Fibroblast of skin of left quadriceps (primary cell): ENCODE measurements around the gene CRAT.
A peak's percentile ranks its signal among the peaks of the same experiment; 100 is the strongest.

Experiments used
- DNase-seq, 2 experiments: peaks; one replicate each; pipeline ENCODE4 v3.0.0-alpha.2; 2013; ENCODE audit warnings: low read depth in 2 of 2

Gene CRAT

GRCh38 chr9:129110740-129111527 lies at the start of gene CRAT, which contains the start of gene PTPA:
Gene CRAT, minus strand, starts transcription at chr9:129110793. Its CDS starts 284 bp downstream, at chr9:129110509.
Gene PTPA, plus strand, starts transcription at chr9:129111415. Its CDS starts 186 bp downstream, at chr9:129111601.
- DNase-seq, result peak; percentile 78

- no peak for DNase-seq
Measured at GRCh38 chr9:129156163-129156562, 45.6 kb upstream of the CRAT start.

DNA sequence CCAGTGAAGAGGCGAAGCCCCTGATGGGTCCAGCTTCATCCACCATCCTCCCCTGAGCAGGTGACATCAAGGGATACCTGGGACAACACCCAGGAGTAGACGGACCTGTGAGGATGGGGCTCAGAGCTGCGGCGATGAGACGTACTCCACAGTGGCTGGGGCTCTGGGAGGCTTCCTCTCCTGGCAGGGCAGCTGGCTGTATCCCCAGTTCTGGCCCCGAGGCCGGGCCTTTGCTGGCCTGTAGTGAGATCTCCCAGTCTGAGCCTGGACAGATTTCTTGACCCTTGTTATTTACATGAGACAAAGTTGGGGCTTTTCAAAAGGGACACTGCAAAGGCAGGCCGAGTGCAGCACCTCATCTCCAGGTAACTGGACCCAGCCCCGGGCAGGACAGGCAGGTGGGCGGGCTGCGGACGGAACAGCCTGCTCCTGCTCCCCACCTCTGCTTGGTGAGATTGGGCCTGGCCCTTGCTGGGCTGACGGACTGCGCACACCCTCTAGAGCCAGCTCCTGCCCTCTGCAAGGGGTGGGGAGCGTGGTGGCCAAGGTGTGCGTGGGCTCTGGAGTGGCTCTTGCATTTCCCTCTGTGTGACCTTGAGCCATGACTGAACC lies 44.4 kb upstream of the CRAT start:
- no peak for DNase-seq

- no peak for DNase-seq
Measured at GRCh38 chr9:129151469-129151868, 40.9 kb upstream of the CRAT start.

DNA sequence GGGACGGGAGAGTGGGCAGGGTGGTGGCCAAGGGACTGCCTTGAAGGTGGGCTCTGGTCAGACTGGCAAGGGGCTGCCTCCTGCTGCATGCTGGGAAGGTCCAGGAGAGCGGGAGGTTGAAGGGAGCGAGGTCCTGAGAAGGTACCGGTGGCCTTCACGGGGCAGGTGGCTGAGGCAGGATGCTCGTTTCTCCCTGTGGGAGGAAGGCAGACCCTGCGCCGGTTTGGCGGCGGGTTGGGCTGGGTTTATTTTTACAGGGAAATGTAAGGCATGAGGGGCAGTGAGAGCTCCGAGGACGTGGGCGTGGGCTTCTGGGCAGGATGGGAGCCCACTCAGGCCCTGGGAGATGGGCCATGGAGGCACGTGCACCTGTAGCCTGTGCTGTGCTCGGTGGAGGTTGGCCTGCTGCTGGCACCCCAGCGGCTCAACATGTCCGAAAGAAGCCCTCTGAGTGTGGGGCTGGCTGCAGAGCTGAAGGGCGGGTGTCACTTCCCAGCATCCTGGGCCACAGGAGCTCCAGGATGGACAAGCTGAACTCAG lies 40.1 kb upstream of the CRAT start:
- DNase-seq, result no peak

DNA sequence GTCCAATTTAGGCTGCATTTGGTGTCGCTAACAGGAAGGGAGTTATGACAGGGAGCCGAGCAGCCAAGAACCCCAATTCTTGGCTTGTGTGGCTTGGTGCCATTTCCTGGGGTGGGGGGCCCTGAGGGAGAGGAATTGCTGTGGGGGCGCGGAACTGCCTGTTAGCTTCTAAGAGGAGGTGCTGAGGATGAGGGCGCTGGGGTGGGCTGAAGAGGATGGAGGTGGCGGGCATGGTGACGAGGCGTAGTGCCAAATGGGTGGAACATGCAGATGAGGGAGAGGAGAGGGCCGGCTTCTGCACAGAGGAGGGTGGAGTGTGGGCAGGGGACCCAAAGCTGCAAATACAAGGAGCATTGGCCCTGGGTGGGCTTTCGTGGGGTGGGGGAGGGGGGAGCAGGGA lies 39.5 kb upstream of the CRAT start:
- DNase-seq, result no peak

DNA sequence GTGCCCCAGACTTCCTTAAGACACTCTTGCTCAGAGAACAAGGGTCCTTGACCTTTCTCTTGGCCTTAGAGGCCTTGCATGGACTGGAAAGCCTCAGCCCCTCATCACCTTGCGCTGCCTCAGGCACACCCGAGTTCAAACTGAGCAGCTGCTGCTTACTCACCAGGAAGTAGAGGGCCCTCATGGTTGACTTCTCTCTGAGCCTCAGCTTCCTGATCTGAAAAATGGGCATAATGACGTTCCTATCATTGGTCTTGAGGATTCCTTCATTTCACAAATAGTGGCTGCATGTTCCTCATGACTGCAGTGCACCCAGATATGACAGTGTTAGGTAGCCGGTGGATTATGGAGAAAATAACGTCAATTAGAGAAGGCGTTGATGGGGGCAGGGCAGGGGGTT lies 38.8 kb upstream of the CRAT start:
- DNase-seq, result no peak

GRCh38 chr9:129148463-129149204 lies 38.0 kb upstream of the CRAT start:
- no peak for DNase-seq

- peak in 1 of 2 experiments; percentile 63 for DNase-seq
Measured at GRCh38 chr9:129146441-129146941, 35.9 kb upstream of the CRAT start.

DNA sequence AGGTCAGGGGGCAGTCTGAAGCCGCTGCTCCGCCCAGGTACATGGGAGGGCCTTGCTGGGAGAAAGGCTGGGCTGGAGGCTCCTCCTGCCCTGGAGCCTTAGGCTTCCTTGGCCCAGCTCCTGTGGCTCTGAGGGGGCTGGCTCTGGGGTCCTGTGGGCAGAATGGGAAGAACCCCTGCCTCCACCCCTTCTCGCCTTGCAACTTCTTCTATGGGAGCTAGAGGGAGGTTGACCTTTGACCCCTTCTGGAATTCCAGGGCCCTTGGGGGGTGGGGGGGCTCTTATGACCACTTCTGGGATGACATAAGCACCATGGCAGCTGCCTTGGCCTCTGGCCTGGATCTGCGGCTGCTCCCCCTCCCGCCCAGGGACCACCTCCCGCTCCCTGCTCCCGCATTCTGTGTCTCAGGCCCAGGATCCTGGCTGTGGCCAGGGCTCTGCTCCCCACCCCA lies 35.3 kb upstream of the CRAT start:
- DNase-seq, result peak; percentile 79 to 82

DNA sequence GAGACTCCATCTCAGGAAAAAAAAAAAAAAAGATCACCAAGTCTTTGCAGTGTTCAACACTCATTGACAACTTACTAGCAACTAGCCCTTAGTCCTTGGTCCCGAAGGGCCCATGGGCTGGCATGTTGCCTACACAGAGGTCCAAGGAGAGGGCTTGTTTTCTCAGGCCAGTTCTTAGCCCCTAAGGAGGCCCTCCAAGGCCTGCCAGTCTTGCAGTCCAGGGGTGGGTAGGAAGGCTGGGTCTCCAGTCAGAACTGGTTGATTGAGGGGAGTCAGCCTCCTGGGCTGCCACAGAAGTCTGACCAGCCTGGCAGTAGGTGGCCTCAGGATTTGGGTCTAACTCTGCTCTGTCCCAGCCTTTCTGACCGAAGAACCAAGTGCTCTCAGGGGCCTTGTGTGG lies 34.7 kb upstream of the CRAT start:
- no peak for DNase-seq

- peak; percentile 78 to 81 for DNase-seq
Measured at GRCh38 chr9:129143031-129143927, 32.7 kb upstream of the CRAT start.

GRCh38 chr9:129142138-129142935 lies 31.7 kb upstream of the CRAT start:
- DNase-seq, result no peak

DNA sequence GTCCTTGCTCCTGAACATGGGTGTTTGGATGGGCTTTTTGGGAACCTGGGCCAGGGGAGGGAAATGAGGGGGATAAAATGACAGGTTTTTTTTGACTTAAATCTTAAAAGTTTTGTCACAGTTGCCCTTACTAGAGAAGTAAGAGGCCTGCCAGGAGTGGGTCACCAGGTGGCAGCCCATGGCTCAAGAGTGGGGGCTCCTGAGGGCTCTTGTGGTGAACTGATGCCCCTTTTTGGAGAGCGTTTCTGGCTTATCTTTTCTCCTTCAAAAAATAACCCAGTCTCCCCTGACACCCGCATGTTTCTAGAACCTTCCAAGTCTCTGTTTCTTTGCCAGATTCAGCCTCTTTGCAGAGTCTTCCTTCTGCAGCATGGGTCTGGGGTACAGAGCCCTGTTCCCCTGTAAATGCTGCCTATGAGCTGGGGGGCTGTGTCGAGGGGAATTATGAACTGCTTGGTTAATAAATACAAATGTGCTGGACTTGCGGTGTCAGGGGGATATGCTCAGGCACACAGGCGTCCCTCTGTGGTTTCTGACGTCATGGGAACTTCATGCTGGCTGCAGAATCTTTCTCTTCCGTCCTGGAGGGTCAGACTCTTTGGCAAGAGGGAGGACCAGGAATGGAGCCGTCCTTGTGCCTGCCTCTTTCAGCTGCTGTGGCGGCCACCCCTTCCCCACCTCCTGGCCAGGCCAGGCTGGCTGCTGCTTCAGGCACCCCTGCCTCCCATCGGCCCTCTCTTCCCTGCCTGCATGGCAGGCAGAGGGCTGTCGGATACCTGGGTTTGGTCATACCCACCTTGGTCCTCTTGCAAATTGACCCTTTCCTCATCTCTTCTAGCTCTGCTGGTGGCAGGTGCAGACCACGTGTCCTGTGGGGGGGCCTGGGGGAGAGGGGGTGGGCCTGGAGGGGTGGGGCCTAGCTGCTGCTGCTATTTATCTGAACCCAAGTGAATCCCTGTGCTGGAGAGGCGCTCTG lies 30.8 kb upstream of the CRAT start:
- DNase-seq, result peak; percentile 77 to 78

- no peak for DNase-seq
Measured at GRCh38 chr9:129140397-129141065, 29.9 kb upstream of the CRAT start.

DNA sequence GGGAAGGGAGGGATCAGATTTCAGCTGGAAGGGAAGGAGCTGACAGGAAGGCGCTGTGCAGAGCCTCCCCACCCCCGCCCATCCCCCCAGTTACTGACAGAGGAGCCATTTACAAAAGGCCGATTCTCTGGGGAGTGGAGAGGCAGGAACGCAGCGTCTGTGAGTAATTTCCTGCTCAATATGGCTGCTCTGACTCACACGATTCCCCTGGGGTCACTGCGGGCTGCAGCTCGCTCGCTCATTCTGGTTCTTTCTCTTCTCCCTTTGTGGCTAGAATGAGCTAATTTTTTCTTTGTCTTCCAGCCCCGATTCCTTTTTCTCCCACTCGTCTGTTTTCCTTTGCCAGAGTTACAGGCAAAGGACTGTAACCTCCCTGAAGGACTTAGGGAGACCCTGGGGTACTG lies 29.4 kb upstream of the CRAT start:
- peak; percentile 100 for DNase-seq

GRCh38 chr9:129139233-129139992 lies 28.8 kb upstream of the CRAT start:
- peak; percentile 75 for DNase-seq
